GM12874 (cell line): ENCODE measurements around the gene TMEM97.

Experiments
- CTCF ChIP-seq: IDR thresholded peaks from 2 replicates; pipeline ENCODE4 v1.5.1; 2011; ENCODE audit warnings: low read depth, mild to moderate bottlenecking, control low read depth, low read length, moderate library complexity; ENCODE audit not compliant: insufficient read depth

The TMEM97 gene

GRCh38 chr17:28334666-28335200 is 15.7 kb downstream of the TMEM97 start:
- no peak for TF ChIP-seq CTCF

- TF ChIP-seq CTCF = no peak
Observed at GRCh38 chr17:28335201-28335958, 16.4 kb downstream of the TMEM97 start, which contains the start of the genes IFT20 and TNFAIP1. Gene IFT20, minus strand, starts transcription at chr17:28335472. Its CDS starts 3,487 bp downstream, at chr17:28331985. Gene TNFAIP1, plus strand, starts transcription at chr17:28335761. Its CDS starts 3,761 bp downstream, at chr17:28339522.

GRCh38 chr17:28335959-28336871 is 17.2 kb downstream of the TMEM97 start:
- TF ChIP-seq CTCF = no peak

- TF ChIP-seq CTCF = no peak
Observed at GRCh38 chr17:28338056-28338768, 19.2 kb downstream of the TMEM97 start.

GRCh38 chr17:28339431-28339830 is 20.4 kb downstream of the TMEM97 start:
- TF ChIP-seq CTCF = no peak

- TF ChIP-seq CTCF = no peak
Observed at GRCh38 chr17:28340374-28340773, 21.4 kb downstream of the TMEM97 start.
